Activated naive CD4-positive, alpha-beta T cell (primary cell): ENCODE results near the gene PPP3CA.
"Not testable (repeated sequence)": the region's sequence is repeated elsewhere in the genome, so short reads cannot be mapped to it uniquely, and the experiment has no call there.

Source experiments
- DNase-seq, 4 experiments: peaks; one replicate each; lab custom pipeline; 2025; lab: John Stamatoyannopoulos, UW

Gene PPP3CA

GRCh38 chr4:101211146-101211553 lies 136.2 kb downstream of the PPP3CA start:
- no peak for DNase-seq

- DNase-seq = no peak
Measured at GRCh38 chr4:101210331-101210730, 137.0 kb downstream of the PPP3CA start.

GRCh38 chr4:101208171-101208570 lies 139.2 kb downstream of the PPP3CA start:
- DNase-seq = no peak

- peak in 1 of 4 experiments; percentile 0 for DNase-seq
Measured at GRCh38 chr4:101205916-101206315, 141.4 kb downstream of the PPP3CA start.

- no peak for DNase-seq
Measured at GRCh38 chr4:101201421-101201820, 145.9 kb downstream of the PPP3CA start.

DNA sequence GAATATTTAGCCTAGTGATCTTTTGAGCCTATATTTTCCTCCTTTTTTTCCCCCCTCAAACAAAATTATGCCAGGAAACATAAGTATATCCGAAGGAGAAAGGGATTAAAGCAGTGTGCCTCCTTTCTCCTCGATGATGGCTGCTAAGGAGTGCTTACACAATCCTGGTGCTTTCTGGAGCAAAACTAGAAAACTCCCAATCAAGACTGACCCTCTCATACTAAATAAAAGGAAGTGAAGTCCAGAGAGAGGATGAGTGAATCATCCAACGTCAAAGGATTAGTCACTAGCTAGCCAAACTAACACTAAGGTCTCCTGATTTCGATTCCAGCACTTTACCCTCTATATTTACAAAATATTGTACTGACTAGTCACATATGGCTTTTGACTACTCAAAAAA lies 146.8 kb downstream of the PPP3CA start:
- no peak for DNase-seq

- DNase-seq = no peak
Measured at GRCh38 chr4:101199507-101200285, 147.6 kb downstream of the PPP3CA start.

- DNase-seq = no peak
Measured at GRCh38 chr4:101198682-101199339, 148.5 kb downstream of the PPP3CA start.

DNA sequence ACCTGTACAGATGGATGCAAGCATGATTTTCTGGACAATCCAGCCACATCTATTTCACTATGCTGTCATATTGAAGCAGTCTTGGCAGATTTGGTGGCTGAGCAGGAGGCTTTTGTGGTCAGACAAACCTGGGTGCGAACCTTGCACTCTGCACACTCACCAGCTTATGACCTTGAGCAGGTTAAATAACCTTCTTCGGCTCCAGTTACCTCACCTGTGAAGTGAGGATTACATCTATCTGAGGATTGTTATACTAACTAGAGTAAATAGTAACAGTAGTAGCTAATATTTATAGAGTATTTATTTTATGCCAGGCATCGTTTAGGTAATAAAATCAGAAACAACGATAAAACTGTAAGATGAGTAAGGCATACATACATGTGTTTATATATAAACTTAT lies 150.0 kb downstream of the PPP3CA start:
- no peak for DNase-seq

DNA sequence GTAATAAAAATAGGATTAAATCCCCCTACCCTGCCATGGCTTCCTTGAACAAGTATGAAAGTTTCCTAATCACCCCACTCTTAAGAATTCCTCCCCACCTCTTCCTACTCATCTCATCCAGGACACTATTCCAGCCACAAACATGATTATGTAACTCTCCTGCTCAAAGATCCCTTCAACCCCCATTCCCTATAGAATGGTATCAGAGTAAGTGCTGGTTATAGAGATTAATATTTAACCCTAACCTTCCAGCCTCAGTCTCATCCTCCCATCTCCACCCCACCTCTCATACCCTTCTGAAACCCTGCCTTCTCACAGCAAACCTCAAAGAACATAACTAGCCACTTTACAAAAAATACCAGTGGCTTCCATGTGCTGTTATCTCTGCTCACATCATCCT lies 155.1 kb downstream of the PPP3CA start:
- DNase-seq = no peak

GRCh38 chr4:101191302-101192098 lies 155.8 kb downstream of the PPP3CA start:
- no peak for DNase-seq

DNA sequence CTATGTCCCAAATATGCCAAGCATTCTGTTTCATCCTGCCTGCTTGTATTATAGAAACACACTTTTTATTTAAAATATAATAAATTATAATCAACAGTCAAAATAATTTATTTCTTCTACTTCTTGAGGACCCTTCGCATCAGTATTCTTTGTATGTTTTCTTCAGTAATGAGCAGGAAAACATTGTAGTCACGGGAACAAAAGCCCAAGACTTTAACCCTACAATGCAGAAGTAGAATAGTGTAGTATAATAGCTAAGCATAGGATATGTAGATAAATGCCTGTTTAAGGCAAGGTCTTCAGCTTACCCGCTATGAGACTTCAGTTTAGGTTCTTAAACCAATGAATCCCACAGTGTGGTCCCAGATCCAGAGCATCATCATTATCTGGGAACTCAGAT lies 156.6 kb downstream of the PPP3CA start:
- DNase-seq = no peak

DNA sequence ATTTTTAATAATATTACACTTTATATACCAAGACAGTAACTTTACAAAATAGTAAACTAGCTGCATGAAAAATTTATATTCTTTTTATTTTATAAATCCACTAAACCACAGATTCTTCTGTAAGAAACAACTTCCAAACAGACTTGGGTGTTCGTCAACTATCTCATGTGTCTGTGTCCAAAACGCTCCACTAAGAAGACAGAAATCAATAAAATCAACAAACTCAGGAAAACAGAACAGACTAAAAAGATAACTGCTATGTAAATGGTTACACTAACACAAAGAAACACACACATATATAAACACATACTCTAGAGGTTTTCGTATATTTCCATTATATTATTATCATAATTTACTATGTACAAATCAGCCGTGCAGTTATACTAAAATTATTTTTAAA lies 158.4 kb downstream of the PPP3CA start:
- no peak for DNase-seq

DNA sequence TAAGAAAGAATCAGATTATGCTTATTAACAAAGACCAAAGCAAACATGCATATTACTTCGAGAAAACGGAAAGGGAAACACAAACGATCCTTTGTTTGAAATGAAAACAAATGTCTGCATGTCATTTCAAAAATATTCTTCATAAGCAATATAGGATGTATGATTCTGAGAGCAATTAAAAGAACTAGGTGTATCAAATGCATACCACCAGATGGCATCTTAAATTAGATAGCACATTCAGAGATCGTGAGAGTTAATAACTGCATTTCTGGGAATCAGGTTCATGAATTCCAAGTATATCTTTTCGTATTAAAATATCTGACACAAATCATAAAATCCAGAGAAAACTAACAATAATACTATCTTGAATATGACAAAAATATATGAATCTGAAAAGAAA lies 159.5 kb downstream of the PPP3CA start:
- no peak for DNase-seq

DNA sequence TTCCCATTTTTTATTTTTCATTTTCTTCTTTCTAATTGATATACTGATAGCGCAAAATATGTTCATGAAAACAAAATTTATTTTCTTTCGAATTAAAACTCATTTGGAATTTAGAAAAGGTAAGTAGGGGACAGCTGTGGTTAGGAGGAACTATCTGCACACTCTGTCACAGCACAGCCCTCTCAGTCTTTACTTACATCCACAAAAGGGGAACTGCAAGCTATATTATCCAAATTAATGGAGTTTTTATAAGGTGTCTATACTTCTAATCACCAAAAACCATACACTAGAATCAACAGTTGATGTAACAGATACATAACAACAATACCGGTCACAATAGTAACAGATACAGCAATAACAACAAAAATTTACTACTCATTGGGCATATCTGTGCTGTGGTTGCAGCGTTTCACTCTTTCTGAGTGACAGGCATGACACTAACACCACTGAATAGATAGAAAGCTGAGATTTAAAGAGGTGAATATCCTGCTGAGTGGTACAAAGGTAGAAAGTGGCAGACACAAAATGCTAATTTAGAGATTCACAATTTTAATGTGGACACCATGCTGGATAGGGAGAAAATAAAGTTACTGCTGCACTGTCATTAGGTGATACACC lies 160.7 kb downstream of the PPP3CA start:
- no peak for DNase-seq

DNA sequence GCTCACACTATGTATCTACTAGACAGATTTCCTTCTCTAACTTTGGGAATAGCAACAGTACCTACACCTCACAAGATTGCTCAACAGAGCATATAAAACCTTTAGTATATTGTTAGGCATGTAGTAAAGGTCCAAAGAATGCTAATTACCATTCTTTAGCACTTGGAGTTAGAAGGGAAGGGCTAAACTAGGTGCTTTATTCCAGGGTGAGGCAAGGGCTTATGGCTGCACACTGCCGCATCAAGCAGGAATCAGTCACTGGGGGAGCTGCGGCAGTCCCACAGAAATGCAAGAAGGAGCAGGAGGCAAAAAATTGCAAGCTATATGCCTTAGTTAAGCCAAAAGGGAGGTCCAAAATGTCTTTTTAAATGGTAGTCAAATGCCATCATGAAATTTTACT lies 162.7 kb downstream of the PPP3CA start:
- DNase-seq = no peak

GRCh38 chr4:101183666-101184373 lies 163.5 kb downstream of the PPP3CA start:
- DNase-seq = no peak

DNA sequence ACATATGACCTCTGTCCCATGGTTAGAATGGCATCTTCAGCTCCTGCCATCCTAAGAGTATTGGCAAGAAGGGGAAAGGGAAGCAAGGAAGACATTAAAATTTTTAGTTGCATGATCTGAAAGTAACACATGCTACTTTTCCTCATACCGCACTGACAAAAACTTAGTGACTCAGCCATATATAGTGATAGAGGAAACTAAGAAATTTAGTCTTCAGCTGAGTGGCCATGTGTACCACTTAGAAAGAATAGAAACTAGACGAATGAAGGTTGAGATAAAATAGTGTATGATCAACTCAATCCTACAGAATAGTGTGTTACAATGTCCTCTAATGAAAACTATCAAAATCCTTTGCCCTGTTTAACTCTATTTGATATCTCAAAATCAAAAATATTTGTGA lies 164.1 kb downstream of the PPP3CA start:
- DNase-seq = no peak

GRCh38 chr4:101182688-101183087 lies 164.6 kb downstream of the PPP3CA start:
- not testable (repeated sequence) for DNase-seq

DNA sequence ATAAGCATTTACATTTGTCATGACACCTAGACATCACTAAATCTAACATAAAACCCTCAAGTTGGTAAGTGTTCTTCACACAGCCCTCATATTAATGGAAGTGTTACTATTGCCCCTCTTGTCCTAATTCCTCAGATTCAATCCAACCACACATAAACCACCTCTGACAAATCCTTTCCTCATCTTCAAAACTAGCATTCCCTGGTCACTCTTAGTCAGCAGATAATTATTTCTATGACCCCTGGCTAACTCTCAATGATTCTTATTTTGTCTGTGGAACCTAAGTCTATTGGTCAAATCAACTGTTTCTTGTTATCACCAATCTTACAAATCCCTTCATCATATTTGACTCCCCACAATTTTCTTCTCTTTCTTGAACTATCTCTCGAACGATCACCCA lies 168.6 kb downstream of the PPP3CA start:
- no peak for DNase-seq

- DNase-seq = no peak
Measured at GRCh38 chr4:101177154-101177553, 170.2 kb downstream of the PPP3CA start.
